Measurements from ENCODE around the gene WDFY2. TPM values are rescaled to one million over a fixed set of nuclear protein-coding genes. Genes with fewer than 3 reads are reported as not detected.

The WDFY2 gene
- total and polyA plus RNA-seq, 10 of the 15 experiments (the other 5 are each of a cell fraction or from before 2014, with no cell fraction given), result 2.1 to 13.0 (median 8.1) TPM

- no peak for TF ChIP-seq EED (IDR thresholded peaks at IDR 0.05; ENCODE audit: low read depth)
- peak; percentile 57; the same call in 1 of the 2 replicates for TF ChIP-seq MTA2 (IDR thresholded peaks at IDR 0.05; ENCODE audit: low read depth)
- peak; percentile 34 for TF ChIP-seq MEF2B (IDR thresholded peaks at IDR 0.05; ENCODE audit: partially characterized antibody, poor library complexity, severe bottlenecking)
- TF ChIP-seq NR2C2 (IDR thresholded peaks at IDR 0.05; ENCODE audit: borderline replicate concordance, control insufficient read depth, insufficient read length, low read depth), result no peak
- TF ChIP-seq ZSCAN29 (IDR thresholded peaks at IDR 0.05), result peak; percentile 51; the same call in 1 of the 2 replicates
- no peak for TF ChIP-seq SUZ12 (IDR thresholded peaks at IDR 0.05; ENCODE audit: unreplicated experiment)
- TF ChIP-seq FOXK2 (IDR thresholded peaks at IDR 0.05), result no peak
- TF ChIP-seq POLR2AphosphoS5 (IDR thresholded peaks at IDR 0.05; ENCODE audit: low read length), result peak; percentile 90
- TF ChIP-seq BHLHE40 (IDR thresholded peaks at IDR 0.05; ENCODE audit: borderline replicate concordance in 1 of 2, low read depth in 2 of 2, low read length in 1 of 2), result peak; percentile 50 to 77; a peak in 3 of 4 replicates
- TF ChIP-seq ZNF24 (IDR thresholded peaks at IDR 0.05), result peak; percentile 52; the same call in 1 of the 2 replicates
- TF ChIP-seq RELA (IDR thresholded peaks at IDR 0.05; ENCODE audit: borderline replicate concordance, partially characterized antibody), result peak; percentile 64
- peak; percentile 29 for TF ChIP-seq SKIL (IDR thresholded peaks at IDR 0.05; ENCODE audit: low read depth, poor library complexity, severe bottlenecking)
- TF ChIP-seq CUX1 (IDR thresholded peaks at IDR 0.05; ENCODE audit: insufficient replicate concordance, low read depth, low read length), result peak; percentile 67
- TF ChIP-seq TCF3 (IDR thresholded peaks at IDR 0.05; ENCODE audit: borderline replicate concordance, insufficient read depth, low read depth, low read length), result peak; percentile 28; the same call in 1 of the 2 replicates
- no peak for TF ChIP-seq KDM1A (IDR thresholded peaks at IDR 0.05; ENCODE audit: borderline replicate concordance)
- peak; percentile 10 to 30; a peak in 2 of 4 replicates for TF ChIP-seq IKZF2 (IDR thresholded peaks at IDR 0.05)
- TF ChIP-seq JUNB (IDR thresholded peaks at IDR 0.05), result no peak
- TF ChIP-seq E2F4 (IDR thresholded peaks at IDR 0.05; ENCODE audit: low read depth, low read length), result no peak
Observed at GRCh38 chr13:51803422-51804294, 219.4 kb downstream of the WDFY2 start, which contains the start of gene DHRS12 (continued).

Measured in GM12878 (cell line).